H9 (cell line): Measurements from ENCODE around the gene NEDD9. TPM values are rescaled to one million over a fixed set of nuclear protein-coding genes. Genes with fewer than 3 reads are reported as not detected.

ENCODE experiments used
- DNase-seq: peaks from one replicate; pipeline ENCODE4 v3.0.0-alpha.2; 2017
- H2AFZ ChIP-seq: one replicate; pipeline ENCODE4 v1.6.1; 2013; ENCODE audit warnings: mild to moderate bottlenecking, low read length, control low read depth, moderate library complexity
- H2AK5ac ChIP-seq: 2 replicates; pipeline ENCODE4 v1.6.1; 2013; ENCODE audit warnings: low read length, control low read depth, mixed read lengths; ENCODE audit not compliant: insufficient read length
- H2BK120ac ChIP-seq: one replicate; pipeline ENCODE4 v1.6.1; 2013; ENCODE audit warnings: low read depth, mild to moderate bottlenecking, low read length, control low read depth, inconsistent platforms; ENCODE audit not compliant: poor library complexity, severe bottlenecking
- H2BK12ac ChIP-seq: 2 replicates; pipeline ENCODE4 v1.6.1; 2013; ENCODE audit warnings: low read length, control low read depth, mixed read lengths, low read depth; ENCODE audit not compliant: insufficient read length
- H2BK15ac ChIP-seq: 2 replicates; pipeline ENCODE4 v1.6.1; 2013; ENCODE audit warnings: low read depth, low read length, control low read depth
- H2BK20ac ChIP-seq: one replicate; pipeline ENCODE4 v1.6.1; 2013; ENCODE audit warnings: low read depth, mild to moderate bottlenecking, low read length, control low read depth, inconsistent platforms; ENCODE audit not compliant: poor library complexity, severe bottlenecking
- H2BK5ac ChIP-seq: 2 replicates; pipeline ENCODE4 v1.6.1; 2013; ENCODE audit warnings: low read length, control low read depth, mixed read lengths; ENCODE audit not compliant: insufficient read length
- H3K14ac ChIP-seq: 2 replicates; pipeline ENCODE4 v1.6.1; 2013; ENCODE audit warnings: low read length, control low read depth; ENCODE audit not compliant: insufficient read depth
- H3K18ac ChIP-seq: 2 replicates; pipeline ENCODE4 v1.6.1; 2013; ENCODE audit warnings: low read depth, mild to moderate bottlenecking, mixed read lengths, low read length, control low read depth; ENCODE audit not compliant: insufficient read length
- H3K23ac ChIP-seq: 2 replicates; pipeline ENCODE4 v1.6.1; 2013; ENCODE audit warnings: low read length, control low read depth, mixed read lengths, low read depth; ENCODE audit not compliant: insufficient read length
- H3K23me2 ChIP-seq: 2 replicates; pipeline ENCODE4 v1.6.1; 2013; ENCODE audit warnings: low read depth, mild to moderate bottlenecking, mixed read lengths, low read length, control low read depth; ENCODE audit not compliant: insufficient read length, poor library complexity, severe bottlenecking
- H3K27ac ChIP-seq: 2 replicates; pipeline ENCODE4 v1.5.1; 2013; ENCODE audit warnings: low read length, control low read depth, mixed read lengths, low read depth; ENCODE audit not compliant: insufficient read length
- H3K27me3 ChIP-seq: 2 replicates; pipeline ENCODE4 v1.6.1; 2013; ENCODE audit warnings: low read length, control low read depth, inconsistent platforms; ENCODE audit not compliant: insufficient read depth
- H3K4ac ChIP-seq: 2 replicates; pipeline ENCODE4 v1.6.1; 2013; ENCODE audit warnings: low read depth, mild to moderate bottlenecking, control low read depth, inconsistent platforms, low read length, moderate library complexity
- H3K4me1 ChIP-seq: 2 replicates; pipeline ENCODE4 v1.6.1; 2013; ENCODE audit warnings: low read length, control low read depth, inconsistent platforms; ENCODE audit not compliant: insufficient read depth
- H3K4me2 ChIP-seq: 2 replicates; pipeline ENCODE4 v1.6.1; 2013; ENCODE audit warnings: low read length, control low read depth, mixed read lengths; ENCODE audit not compliant: insufficient read length, insufficient read depth
- H3K56ac ChIP-seq: 2 replicates; pipeline ENCODE4 v1.6.1; 2013; ENCODE audit warnings: low read depth, mild to moderate bottlenecking, mixed read lengths, low read length, control low read depth; ENCODE audit not compliant: insufficient read length
- H3K79me1 ChIP-seq: 2 replicates; pipeline ENCODE4 v1.6.1; 2013; ENCODE audit warnings: low read depth, mild to moderate bottlenecking, moderate library complexity, low read length, control low read depth, inconsistent platforms; ENCODE audit not compliant: insufficient read depth, poor library complexity, severe bottlenecking
- H3K79me2 ChIP-seq: 2 replicates; pipeline ENCODE4 v1.6.1; 2013; ENCODE audit warnings: low read length, control low read depth, inconsistent platforms; ENCODE audit not compliant: insufficient read depth
- H3K9ac ChIP-seq: 2 replicates; pipeline ENCODE4 v1.6.1; 2013; ENCODE audit warnings: low read length, control low read depth, mixed read lengths; ENCODE audit not compliant: insufficient read length; ENCODE audit errors: extremely low read depth
- H3K9me3 ChIP-seq: one replicate; pipeline ENCODE4 v1.6.1; 2013; ENCODE audit warnings: low read depth, low read length, inconsistent platforms; ENCODE audit not compliant: control insufficient read depth
- H3T11ph ChIP-seq: one replicate; pipeline ENCODE4 v1.6.1; 2013; ENCODE audit warnings: mild to moderate bottlenecking, low read length, control low read depth, inconsistent platforms
- H4K20me1 ChIP-seq: one replicate; pipeline ENCODE4 v1.6.1; 2013; ENCODE audit not compliant: control insufficient read depth, insufficient read length, insufficient read depth
- H4K5ac ChIP-seq: 2 replicates; pipeline ENCODE4 v1.6.1; 2013; ENCODE audit warnings: low read depth, mild to moderate bottlenecking, mixed read lengths, low read length, control low read depth; ENCODE audit not compliant: insufficient read length
- H4K8ac ChIP-seq: replicated peaks from 2 replicates; pipeline ENCODE4 v1.6.1; 2013; ENCODE audit warnings: low read length, control low read depth, mixed read lengths, low read depth; ENCODE audit not compliant: insufficient read length
- H4K91ac ChIP-seq: 2 replicates; pipeline ENCODE4 v1.6.1; 2013; ENCODE audit warnings: low read depth, mild to moderate bottlenecking, moderate library complexity, mixed read lengths, low read length, control low read depth; ENCODE audit not compliant: insufficient read length
- H3K27ac Mint-ChIP-seq, 3 experiments: 2 replicates in 2 of 3; 3 replicates in 1 of 3; pipeline ENCODE4 v1.8.0; 2020 to 2021; ENCODE audit warnings: mixed read lengths in 3 of 3, mild to moderate bottlenecking in 1 of 3, moderate library complexity in 1 of 3
- H3K27me3 Mint-ChIP-seq: 2 replicates; pipeline ENCODE4 v1.8.0; 2021; ENCODE audit warnings: low read depth, mild to moderate bottlenecking, moderate library complexity, mixed read lengths
- H3K36me3 Mint-ChIP-seq, 3 experiments: 2 replicates in 2 of 3; 3 replicates in 1 of 3; pipeline ENCODE4 v1.8.0; 2020 to 2021; ENCODE audit warnings: low read depth in 3 of 3, mixed read lengths in 3 of 3; ENCODE audit not compliant: insufficient read depth in 1 of 3
- H3K4me1 Mint-ChIP-seq, 2 experiments: 2 replicates each; pipeline ENCODE4 v1.8.0; 2020; ENCODE audit warnings: mixed read lengths in 2 of 2
- H3K4me3 Mint-ChIP-seq, 2 experiments: 2 replicates in 1 of 2; 3 replicates in 1 of 2; pipeline ENCODE4 v1.8.0; 2020 to 2021; ENCODE audit warnings: mild to moderate bottlenecking in 2 of 2, mixed read lengths in 2 of 2, moderate library complexity in 1 of 2
- H3K9me3 Mint-ChIP-seq, 2 experiments: 2 replicates in 1 of 2; 3 replicates in 1 of 2; pipeline ENCODE4 v1.8.0; 2020; ENCODE audit warnings: mild to moderate bottlenecking in 2 of 2, mixed read lengths in 2 of 2, moderate library complexity in 1 of 2
- WGBS: extraction: QIAGEN DNeasy Blood & Tissue Kit; methylation state at CpG from one replicate; pipeline ENCODE4 v1.1.7; 2013; ENCODE audit warnings: missing lambda C conversion rate, low lambda C conversion rate, mixed read lengths; ENCODE audit not compliant: insufficient read length; ENCODE audit errors: extremely low coverage; 5-methylcytosine and 5-hydroxymethylcytosine counted together
- total RNA-seq: library from RNA; stranded (reverse); gene quantifications from 2 replicates; pipeline ENCODE4 v1.2.1, GENCODE V29; 2021
- TF ChIP-seq, protein P1 (sequence below): fragments of 200-600 bp; sonication (generic); conservative IDR thresholded peaks from 3 replicates; pipeline ENCODE4 v1.8.0; 2021; ENCODE audit warnings: antibody characterized with exemption, mild to moderate bottlenecking

The NEDD9 gene
- total RNA-seq, 1 experiment from 2014 or later = 5.5 TPM

DNA sequence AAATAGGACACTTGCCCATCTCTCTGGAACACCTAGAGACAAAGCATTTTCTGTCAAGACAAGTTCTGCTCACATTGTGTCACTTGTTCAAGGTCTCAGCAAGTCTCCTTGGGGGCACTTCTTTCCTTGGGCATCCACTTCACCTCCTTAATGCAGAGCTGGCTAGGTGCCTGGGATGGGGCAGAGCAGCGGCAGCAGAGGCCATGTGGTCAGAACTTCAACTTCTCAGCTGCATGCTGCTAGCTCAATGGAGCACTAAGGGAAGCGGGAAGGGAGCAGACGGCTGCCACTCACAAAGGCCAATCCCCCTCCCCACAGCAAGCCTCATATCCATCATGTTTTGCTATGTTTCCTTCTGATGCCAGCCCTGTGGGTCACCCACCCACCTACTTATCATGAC, 31.5 kb downstream of the NEDD9 start:
- Mint-ChIP-seq H3K4me1 (peaks cover 52 to 54% of the 10 kb centered on the region in 2 experiments), H3K9me3 (no peaks in the 10 kb centered on the region), H3K27ac (no peak overlapping the region), H3K4me3 (no peak overlapping the region), H3K27me3 (no peaks in the 10 kb centered on the region; the same call in 1 of the 2 replicates), H3K36me3 (peaks cover 0 to 6% (median 3%) of the 10 kb centered on the region in 3 experiments; a peak in 3 of 7 replicates)
- Histone ChIP-seq H2AK5ac (no peak overlapping the region), H2BK15ac (no peak overlapping the region), H3K18ac (no peak overlapping the region), H3K14ac (no peak overlapping the region), H4K8ac (no peak overlapping the region), H3K9me3 (no peaks in the 10 kb centered on the region), H4K91ac (no peak overlapping the region), H2BK5ac (no peak overlapping the region), H4K20me1 (no peaks in the 10 kb centered on the region), H3T11ph (no peak overlapping the region), H3K79me1 (no peaks in the 10 kb centered on the region), H3K23me2 (no peaks in the 10 kb centered on the region), H4K5ac (no peak overlapping the region), H3K56ac (no peak overlapping the region), H2BK12ac (no peak overlapping the region), H2AFZ (no peak overlapping the region), H2BK120ac (no peak overlapping the region), H3K27me3 (no peaks in the 10 kb centered on the region), H3K9ac (no peak overlapping the region), H3K4ac (no peak overlapping the region), H3K4me2 (no peak overlapping the region), H3K23ac (no peak overlapping the region), H3K4me1 (peaks cover 12% of the 10 kb centered on the region), H3K79me2 (0 out of 2 replicates have a peak, but pooled peaks cover 1% of the 10 kb centered on the region), H2BK20ac (no peak overlapping the region), H3K27ac (no peak overlapping the region)
- no peak for DNase-seq
- TF ChIP-seq, protein P1, sequence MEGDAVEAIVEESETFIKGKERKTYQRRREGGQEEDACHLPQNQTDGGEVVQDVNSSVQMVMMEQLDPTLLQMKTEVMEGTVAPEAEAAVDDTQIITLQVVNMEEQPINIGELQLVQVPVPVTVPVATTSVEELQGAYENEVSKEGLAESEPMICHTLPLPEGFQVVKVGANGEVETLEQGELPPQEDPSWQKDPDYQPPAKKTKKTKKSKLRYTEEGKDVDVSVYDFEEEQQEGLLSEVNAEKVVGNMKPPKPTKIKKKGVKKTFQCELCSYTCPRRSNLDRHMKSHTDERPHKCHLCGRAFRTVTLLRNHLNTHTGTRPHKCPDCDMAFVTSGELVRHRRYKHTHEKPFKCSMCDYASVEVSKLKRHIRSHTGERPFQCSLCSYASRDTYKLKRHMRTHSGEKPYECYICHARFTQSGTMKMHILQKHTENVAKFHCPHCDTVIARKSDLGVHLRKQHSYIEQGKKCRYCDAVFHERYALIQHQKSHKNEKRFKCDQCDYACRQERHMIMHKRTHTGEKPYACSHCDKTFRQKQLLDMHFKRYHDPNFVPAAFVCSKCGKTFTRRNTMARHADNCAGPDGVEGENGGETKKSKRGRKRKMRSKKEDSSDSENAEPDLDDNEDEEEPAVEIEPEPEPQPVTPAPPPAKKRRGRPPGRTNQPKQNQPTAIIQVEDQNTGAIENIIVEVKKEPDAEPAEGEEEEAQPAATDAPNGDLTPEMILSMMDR = no peak
- WGBS = no CpG with 5 or more reads among the region's 3 CpGs
